ENCODE measurements around the gene TRIM38. TPM values are rescaled to one million over a fixed set of nuclear protein-coding genes. Genes with fewer than 3 reads are reported as not detected.

Gene TRIM38
- total and polyA plus RNA-seq, 2 donors (not counting 3 experiments of a cell fraction or from before 2014, with no cell fraction given), result 5.1 to 13.2 TPM

DNA sequence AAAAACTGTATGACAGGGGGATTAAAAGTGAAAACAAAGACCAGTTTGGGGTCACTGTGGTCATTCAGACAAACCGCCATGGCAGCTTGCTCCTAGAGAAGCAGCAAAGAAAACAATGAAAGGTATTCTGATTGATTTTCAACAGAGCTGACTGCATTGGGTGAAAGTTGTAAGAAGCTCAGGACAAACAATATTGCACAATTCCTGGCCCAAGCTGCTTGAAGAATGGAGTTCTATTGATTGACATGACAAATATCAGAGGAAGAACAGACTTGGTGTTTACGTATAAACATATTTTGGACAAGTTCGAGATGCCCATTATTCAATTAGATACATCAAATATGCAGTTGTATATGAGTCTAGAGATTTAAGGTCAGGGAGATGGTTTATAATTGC is 62.0 kb downstream of the TRIM38 start:
- intact Hi-C loops (cut with micrococcal nuclease) (loop anchor here (5.0 to 10.0 kb wide), 4 partner anchors 530 to 1843 kb away; a partner anchor contains a TSS), dilution Hi-C loops (cut with MboI; ENCODE audit: extremely low pct_ligation_motif_present, low sequenced_read_pairs) (no loop called here)
- Histone ChIP-seq H3K36me3 (ENCODE audit: control insufficient read depth in 2 of 2, extremely low read depth in 1 of 2, insufficient read depth in 2 of 2, low read length in 2 of 2) (no peaks in the 10 kb centered on the region), H3K79me2 (ENCODE audit: control insufficient read depth, insufficient read depth, low read length) (no peaks in the 10 kb centered on the region), H3K4me2 (ENCODE audit: insufficient read depth, low read length) (no peak overlapping the region), H3K9ac (replicated peaks; ENCODE audit: extremely low read depth, insufficient read depth, low read length) (no peak overlapping the region), H3K27ac (ENCODE audit: insufficient read depth, low read depth, low read length) (no peak overlapping the region), H3K9me3 (replicated peaks; ENCODE audit: control insufficient read depth, insufficient read depth, low read length) (no peaks in the 10 kb centered on the region), H4K20me1 (replicated peaks; ENCODE audit: control insufficient read depth, extremely low read depth, insufficient read depth, low read length) (no peaks in the 10 kb centered on the region), H3K4me1 (ENCODE audit: control insufficient read depth, extremely low read depth, insufficient read depth, low read length) (peaks cover 19% of the 10 kb centered on the region), H3K9me1 (replicated peaks; ENCODE audit: control insufficient read depth, extremely low read depth, insufficient read depth, low read length) (no peaks in the 10 kb centered on the region), H3K4me3 (replicated peaks in 1 of 3; ENCODE audit: insufficient read depth in 1 of 3, low read depth in 1 of 3, low read length in 3 of 3) (no peak overlapping the region), H2AFZ (ENCODE audit: low read depth, low read length) (no peak overlapping the region), H3K27me3 (ENCODE audit: control insufficient read depth in 2 of 2, insufficient read depth in 2 of 2, low read length in 2 of 2) (no peaks in the 10 kb centered on the region)
- TF ChIP-seq FOS (IDR thresholded peaks at IDR 0.05; ENCODE audit: borderline replicate concordance, insufficient read depth, low read length) (no peak), POLR2AphosphoS5 (IDR thresholded peaks at IDR 0.05; ENCODE audit: insufficient read depth, low read depth, low read length) (no peak), CTCF (IDR thresholded peaks at IDR 0.05; ENCODE audit: extremely low read depth in 1 of 2, insufficient read depth in 1 of 2, low read depth in 1 of 2, low read length in 2 of 2) (no peak), MAX (IDR thresholded peaks at IDR 0.05; ENCODE audit: insufficient read depth, insufficient read length) (no peak), POLR2A (IDR thresholded peaks at IDR 0.05; ENCODE audit: low read depth, low read length) (no peak), EZH2 (IDR thresholded peaks at IDR 0.05; ENCODE audit: borderline replicate concordance, low read depth, low read length, severe bottlenecking) (no peak), JUN (IDR thresholded peaks at IDR 0.05; ENCODE audit: borderline replicate concordance, insufficient read depth, insufficient read length, low read depth) (no peak), GATA2 (IDR thresholded peaks at IDR 0.05; ENCODE audit: insufficient read depth, insufficient read length, low read depth, low read length) (no peak), MYC (IDR thresholded peaks at IDR 0.05; ENCODE audit: low read depth, low read length) (no peak)
- DNase-seq (ENCODE audit: low read depth, low spot score) (no peak), FAIRE-seq (no peak)
- CTCF ChIA-PET, result interaction anchor here (1.1 to 3.1 kb wide), 2 partner anchors 19 to 32 kb away, joined by 4 to 53 read pairs; a partner anchor contains a TSS
- POLR2A ChIA-PET, result interaction anchor here (1.0 to 3.1 kb wide), 3 partner anchors 18 to 99 kb away, joined by 3 to 44 read pairs (median 3); a partner anchor contains a TSS
- BruUV-seq (replicated peaks), result no TSS peak

All from endothelial cell of umbilical vein (primary cell).